Measurements from ENCODE around the gene DHPS. TPM values are rescaled to one million over a fixed set of nuclear protein-coding genes. Genes with fewer than 3 reads are reported as not detected.
"Not testable (repeated sequence)": the region's sequence is repeated elsewhere in the genome, so short reads cannot be mapped to it uniquely, and the experiment has no call there.

The DHPS gene
- polyA plus RNA-seq, 1 experiment = 92.2 TPM

DNA sequence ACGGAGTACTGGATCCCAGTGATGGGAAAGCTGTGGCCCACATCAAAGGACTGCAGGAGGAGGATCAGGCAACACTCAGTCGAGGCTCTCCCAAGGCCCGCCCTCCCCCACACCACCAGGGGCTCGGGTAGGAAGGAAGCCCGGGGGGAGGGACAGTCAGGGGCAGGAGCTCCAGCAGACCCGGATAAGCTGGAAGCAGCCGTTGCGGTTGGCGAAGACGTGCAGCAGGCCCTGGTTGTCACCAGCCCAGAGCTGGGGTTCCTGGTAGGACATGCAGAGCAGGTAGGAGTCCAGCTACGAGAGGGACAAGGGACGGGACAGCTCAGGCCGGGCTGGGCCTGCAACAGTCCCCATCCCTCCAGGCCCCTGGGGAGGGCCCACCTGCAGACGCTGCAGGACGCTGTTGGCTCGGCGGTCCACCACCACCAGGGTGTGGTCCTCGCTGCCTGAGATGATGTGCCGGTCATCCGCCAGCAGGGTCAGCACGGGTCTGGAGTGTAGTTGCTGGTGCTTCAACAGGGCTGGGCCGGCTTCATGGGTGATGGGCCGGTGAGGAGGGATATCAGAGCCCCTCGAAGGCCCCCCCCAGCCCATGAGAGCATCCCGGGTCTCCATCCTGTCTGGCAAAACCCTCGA is 8.0 kb upstream of the DHPS start:
- Histone ChIP-seq H3K4me3 (ENCODE audit: low read depth, low read length) (no peak overlapping the region), H3K36me3 (ENCODE audit: control insufficient read depth, insufficient read depth, low read length) (peaks cover 6% of the 10 kb centered on the region), H3K27me3 (ENCODE audit: control insufficient read depth, insufficient read depth, low read length) (no peaks in the 10 kb centered on the region)
- DNase-seq (ENCODE audit: low read depth) = no peak
- ChIA-PET POLR2A (no interaction called here), CTCF (no interaction called here)
- TF ChIP-seq, protein P1, sequence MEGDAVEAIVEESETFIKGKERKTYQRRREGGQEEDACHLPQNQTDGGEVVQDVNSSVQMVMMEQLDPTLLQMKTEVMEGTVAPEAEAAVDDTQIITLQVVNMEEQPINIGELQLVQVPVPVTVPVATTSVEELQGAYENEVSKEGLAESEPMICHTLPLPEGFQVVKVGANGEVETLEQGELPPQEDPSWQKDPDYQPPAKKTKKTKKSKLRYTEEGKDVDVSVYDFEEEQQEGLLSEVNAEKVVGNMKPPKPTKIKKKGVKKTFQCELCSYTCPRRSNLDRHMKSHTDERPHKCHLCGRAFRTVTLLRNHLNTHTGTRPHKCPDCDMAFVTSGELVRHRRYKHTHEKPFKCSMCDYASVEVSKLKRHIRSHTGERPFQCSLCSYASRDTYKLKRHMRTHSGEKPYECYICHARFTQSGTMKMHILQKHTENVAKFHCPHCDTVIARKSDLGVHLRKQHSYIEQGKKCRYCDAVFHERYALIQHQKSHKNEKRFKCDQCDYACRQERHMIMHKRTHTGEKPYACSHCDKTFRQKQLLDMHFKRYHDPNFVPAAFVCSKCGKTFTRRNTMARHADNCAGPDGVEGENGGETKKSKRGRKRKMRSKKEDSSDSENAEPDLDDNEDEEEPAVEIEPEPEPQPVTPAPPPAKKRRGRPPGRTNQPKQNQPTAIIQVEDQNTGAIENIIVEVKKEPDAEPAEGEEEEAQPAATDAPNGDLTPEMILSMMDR (IDR thresholded peaks at IDR 0.05; ENCODE audit: insufficient read depth, low read depth, low read length) = no peak

DNA sequence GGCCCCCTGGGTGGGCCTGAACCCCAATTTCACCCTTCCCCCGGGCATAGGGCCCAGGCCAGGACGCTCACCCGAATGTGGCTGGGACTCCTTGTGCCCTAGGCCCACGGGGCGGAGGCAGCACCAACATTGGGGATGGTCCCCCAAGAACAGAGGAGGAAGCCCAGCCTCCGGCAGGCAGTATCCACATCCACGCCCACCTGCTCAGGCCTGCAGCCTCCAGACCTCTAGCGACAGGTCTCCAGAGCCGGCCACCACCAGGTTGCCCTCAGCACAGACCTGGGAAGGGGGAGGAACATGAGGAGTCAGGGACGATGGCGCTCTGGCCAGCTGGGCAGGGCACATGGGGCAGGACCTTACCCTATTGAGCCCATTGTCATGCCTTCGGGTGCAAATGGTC is 7.3 kb upstream of the DHPS start:
- CTCF ChIA-PET = no interaction called here
- no peak for DNase-seq (ENCODE audit: low read depth)
- H3K27me3 ChIP-seq (ENCODE audit: control insufficient read depth, insufficient read depth, low read length) = no peaks in the 10 kb centered on the region
- no peak overlapping the region for H3K4me3 ChIP-seq (ENCODE audit: low read depth, low read length)
- peaks cover 6% of the 10 kb centered on the region for H3K36me3 ChIP-seq (ENCODE audit: control insufficient read depth, insufficient read depth, low read length)
- POLR2A ChIA-PET = no interaction called here
- TF ChIP-seq, protein P1 (IDR thresholded peaks at IDR 0.05; ENCODE audit: insufficient read depth, low read depth, low read length) = no peak

DNA sequence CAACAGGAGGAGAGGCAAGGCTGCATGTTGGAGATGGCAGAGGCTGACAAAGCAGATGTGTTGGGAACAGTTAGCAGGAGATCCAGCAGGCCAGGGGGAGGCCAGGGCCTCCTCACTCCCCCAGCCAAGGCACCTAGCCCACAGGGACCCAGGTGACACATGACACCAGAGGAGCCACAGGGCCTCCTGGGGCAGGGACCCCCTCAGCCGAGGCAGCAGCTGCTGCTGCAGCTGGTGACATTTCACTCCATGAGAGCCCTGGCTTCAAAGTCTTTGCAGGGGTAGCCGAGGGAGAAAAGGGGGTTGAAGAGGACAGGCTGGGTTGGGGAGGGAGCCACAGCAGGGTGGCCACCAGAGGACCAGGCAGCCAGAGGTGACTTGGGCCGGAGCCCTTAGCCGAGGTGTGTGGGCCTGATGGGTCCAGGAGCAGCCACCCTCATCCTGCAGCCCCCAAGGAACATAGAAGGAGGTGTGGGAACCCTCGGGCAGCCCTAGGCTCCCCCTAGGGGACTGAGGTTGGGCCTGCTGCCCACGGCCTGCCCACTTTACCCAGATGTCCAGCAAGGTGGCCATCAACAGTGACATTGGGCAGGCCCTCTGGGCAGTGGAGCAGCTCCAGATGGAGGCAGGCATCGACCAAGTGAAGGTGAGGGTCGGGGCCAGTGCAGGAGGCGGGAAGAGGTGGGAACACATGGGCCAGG is 6.0 kb upstream of the DHPS start, which contains the start of gene GNG14:
TSS of gene GNG14 (plus strand) at position 503 of the 701 bp plus-strand sequence. CDS start at position 554, 51 bp downstream.
- Histone ChIP-seq H3K27me3 (ENCODE audit: control insufficient read depth, insufficient read depth, low read length) (no peaks in the 10 kb centered on the region), H3K4me3 (ENCODE audit: low read depth, low read length) (no peak within 1 kb of the TSS), H3K36me3 (ENCODE audit: control insufficient read depth, insufficient read depth, low read length) (peaks cover 6% of the 10 kb centered on the region)
- ChIA-PET POLR2A (no interaction called here), CTCF (interaction anchor here (1.7 kb wide), 1 partner anchor 11 kb away, joined by 4 read pairs; no protein-coding TSS in a partner anchor)
- no peak for DNase-seq (ENCODE audit: low read depth)
- TF ChIP-seq, protein P1 (IDR thresholded peaks at IDR 0.05; ENCODE audit: insufficient read depth, low read depth, low read length) = no peak

DNA sequence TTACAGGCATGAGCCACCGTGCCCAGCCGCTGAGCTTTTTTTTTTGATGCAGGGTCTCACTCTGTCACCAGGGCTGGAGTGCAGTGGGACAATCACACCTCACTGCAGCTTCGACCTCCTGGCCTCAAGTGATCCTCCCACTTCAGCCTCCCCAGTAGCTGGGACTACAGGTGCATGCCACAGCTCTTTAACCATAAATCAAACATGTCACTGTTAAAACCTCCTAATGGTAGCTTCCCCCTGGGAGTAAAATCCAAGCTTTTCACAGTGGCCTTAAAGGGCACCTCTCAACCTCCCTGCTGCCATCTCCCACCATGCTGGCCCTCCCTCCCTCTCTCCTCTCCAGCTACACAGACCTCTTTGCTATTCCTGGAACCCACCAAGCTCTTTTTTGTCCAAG is 4.2 kb upstream of the DHPS start:
- ChIA-PET CTCF (interaction anchor here (1.1 to 1.7 kb wide), 3 partner anchors 9 to 162 kb away, joined by 3 to 5 read pairs (median 4); no protein-coding TSS in a partner anchor), POLR2A (no interaction called here)
- H3K4me3 ChIP-seq (ENCODE audit: low read depth, low read length) = no peak overlapping the region
- DNase-seq (ENCODE audit: low read depth) = no peak
- peaks cover 5% of the 10 kb centered on the region for H3K36me3 ChIP-seq (ENCODE audit: control insufficient read depth, insufficient read depth, low read length)
- H3K27me3 ChIP-seq (ENCODE audit: control insufficient read depth, insufficient read depth, low read length) = no peaks in the 10 kb centered on the region
- TF ChIP-seq, protein P1 (IDR thresholded peaks at IDR 0.05; ENCODE audit: insufficient read depth, low read depth, low read length) = no peak

DNA sequence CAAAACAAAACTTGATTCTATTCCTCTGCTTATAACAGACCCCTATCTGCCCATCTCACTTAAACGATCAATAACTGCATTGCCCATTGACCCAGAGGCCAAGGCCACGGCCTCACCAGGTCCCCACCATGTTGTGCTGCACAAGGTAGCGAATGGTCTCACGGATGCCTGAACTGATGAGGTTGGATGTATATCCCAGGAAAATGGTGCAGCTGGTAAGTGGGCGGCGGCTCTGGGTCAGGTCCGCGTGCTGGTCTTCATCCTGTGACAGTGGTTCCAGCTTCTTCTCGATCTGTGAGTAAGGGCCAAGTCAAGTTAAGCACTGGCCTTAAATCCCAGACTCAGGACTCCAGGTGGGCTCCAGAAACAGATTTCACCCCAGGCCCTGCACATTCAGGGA is 1.6 kb downstream of the DHPS start:
- POLR2A ChIA-PET = no interaction called here
- CTCF ChIA-PET = interaction anchor here (1.0 to 2.5 kb wide), 3 partner anchors 8 to 78 kb away, joined by 4 to 9 read pairs (median 5); no protein-coding TSS in a partner anchor
- no peak overlapping the region for H3K4me3 ChIP-seq (ENCODE audit: low read depth, low read length)
- H3K36me3 ChIP-seq (ENCODE audit: control insufficient read depth, insufficient read depth, low read length) = peaks cover 21% of the 10 kb centered on the region
- no peaks in the 10 kb centered on the region for H3K27me3 ChIP-seq (ENCODE audit: control insufficient read depth, insufficient read depth, low read length)
- TF ChIP-seq, protein P1 (IDR thresholded peaks at IDR 0.05; ENCODE audit: insufficient read depth, low read depth, low read length) = no peak
- no peak for DNase-seq (ENCODE audit: low read depth)

DNA sequence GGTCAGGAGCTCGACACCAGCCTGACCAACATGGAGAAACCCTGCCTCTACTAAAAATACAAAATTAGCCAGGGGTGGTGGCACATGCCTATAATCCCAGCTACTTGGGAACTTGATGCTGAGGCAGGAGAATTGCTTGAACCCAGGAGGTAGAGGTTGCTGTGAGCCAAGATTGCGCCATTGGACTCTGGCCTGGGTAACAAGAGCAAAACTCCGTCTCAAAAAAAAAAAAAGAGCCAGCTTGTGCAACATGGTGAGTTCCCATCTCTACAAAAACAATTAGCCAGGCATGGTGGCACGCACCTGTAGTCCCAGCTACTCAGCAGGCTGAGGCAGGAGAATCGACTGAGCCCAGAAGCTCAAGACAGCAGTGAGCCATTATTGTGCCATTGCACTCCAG is 3.6 kb downstream of the DHPS start:
- ChIA-PET CTCF (interaction anchor here (0.7 to 3.9 kb wide), 5 partner anchors 9 to 169 kb away, joined by 3 to 16 read pairs (median 4); no protein-coding TSS in a partner anchor), POLR2A (interaction anchor here (0.5 kb wide), 1 partner anchor 72 kb away, joined by 4 read pairs; no protein-coding TSS in a partner anchor)
- H3K4me3 ChIP-seq (ENCODE audit: low read depth, low read length); H3K27me3 ChIP-seq (ENCODE audit: control insufficient read depth, insufficient read depth, low read length); DNase-seq (ENCODE audit: low read depth): not testable (repeated sequence)
- H3K36me3 ChIP-seq (ENCODE audit: control insufficient read depth, insufficient read depth, low read length) = peaks cover 30% of the 10 kb centered on the region

Measured in BJ (cell line).